K562 (cell line): Measurements from ENCODE around the gene MCM7. TPM values are rescaled to one million over a fixed set of nuclear protein-coding genes. Genes with fewer than 3 reads are reported as not detected.

Experiments
- CBFA2T2 ChIP-seq: fragments of 450-650 bp; conservative IDR thresholded peaks from 2 replicates; pipeline ENCODE4 v1.6.1; 2017; ENCODE audit warnings: mild to moderate bottlenecking
- HEY1 ChIP-seq: fragments of 250-450 bp; sonication (Bioruptor Pico); IDR thresholded peaks from 2 replicates; pipeline ENCODE4 v1.5.0; 2020; ENCODE audit warnings: mild to moderate bottlenecking, moderate library complexity, borderline replicate concordance
- IFI16 ChIP-seq: fragments of 250-450 bp; sonication (Bioruptor Pico); IDR thresholded peaks from 2 replicates; pipeline ENCODE4 v2.1.2; 2022; ENCODE audit warnings: mild to moderate bottlenecking, inconsistent platforms
- KAT7 ChIP-seq: sonication (generic); formaldehyde crosslinking; IDR thresholded peaks from 2 replicates; pipeline ENCODE4 v1.8.0; 2022; ENCODE audit warnings: missing genetic modification reagents, mild to moderate bottlenecking, borderline replicate concordance
- KLF1 ChIP-seq: fragments of 450-650 bp; IDR thresholded peaks from 2 replicates; pipeline ENCODE4 v1.6.1; 2016; ENCODE audit warnings: missing genetic modification characterization, missing compliant biosample characterization
- MCM2 ChIP-seq: fragments of 450-650 bp; IDR thresholded peaks from 2 replicates; pipeline ENCODE4 v1.6.1; 2017; ENCODE audit warnings: low read depth, mild to moderate bottlenecking
- SAP30 ChIP-seq: fragments of 200-600 bp; sonication (generic); IDR thresholded peaks from 2 replicates; pipeline ENCODE4 v1.6.1; 2012; ENCODE audit warnings: borderline replicate concordance, low read depth, mild to moderate bottlenecking, moderate library complexity, low read length, control low read depth, inconsistent platforms; ENCODE audit not compliant: insufficient read depth, poor library complexity, severe bottlenecking
- SIN3A ChIP-seq, 2 experiments: fragments of 150-350 bp in 1 of 2; IDR thresholded peaks; 2 replicates each; pipeline ENCODE4 v1.6.1; 2011 to 2016; ENCODE audit warnings: borderline replicate concordance in 2 of 2, low read depth in 2 of 2, low read length in 2 of 2, mild to moderate bottlenecking in 2 of 2, moderate library complexity in 2 of 2; ENCODE audit not compliant: control insufficient read depth in 1 of 2
- ZBTB1 ChIP-seq: sonication (generic); formaldehyde crosslinking; IDR thresholded peaks from 2 replicates; pipeline ENCODE4 v1.8.1; 2023; ENCODE audit warnings: missing genetic modification reagents, low read depth, mild to moderate bottlenecking, borderline replicate concordance
- ZNF282 ChIP-seq: sonication (generic); formaldehyde crosslinking; IDR thresholded peaks from 2 replicates; pipeline ENCODE4 v1.8.1; 2023; ENCODE audit warnings: missing genetic modification reagents
- ZNF584 ChIP-seq: fragments of 200-800 bp; sonication (Bioruptor generic); IDR thresholded peaks from 2 replicates; pipeline ENCODE4 v1.6.1; 2016; ENCODE audit warnings: low read depth, mild to moderate bottlenecking, missing genetic modification characterization, missing compliant biosample characterization
- polyA plus RNA-seq, 8 experiments: library from polyadenylated mRNA; depleted of rRNA in 4 of 8; stranded (reverse) in 5 of 8; unstranded in 3 of 8; fragments of >200 nt; fragmentation: Nextera tagmentation in 2 of 8; fragmentation: Illumina TruSeq in 1 of 8; extraction: Ambion mirVana in 2 of 8; extraction: Trizol in 1 of 8; gene quantifications; 2 replicates each; pipeline versions ENCODE4 v1.2.1 to v1.2.3, GENCODE V29; 2011 to 2014; ENCODE audit warnings: inconsistent platforms in 1 of 8, missing spikeins in 1 of 8
- total RNA-seq, 7 experiments: library from RNA; depleted of rRNA in 6 of 7; stranded (reverse); fragments of >200 nt in 6 of 7; fragmentation: Illumina TruSeq in 2 of 7; extraction: Trizol in 2 of 7; gene quantifications; 2 replicates each; pipeline versions ENCODE4 v1.2.1 to v1.2.3, GENCODE V29; 2011 to 2021; ENCODE audit warnings: low replicate concordance in 1 of 7
- TF ChIP-seq, protein P1 (sequence below), 2 experiments: fragments of 450-650 bp in 1 of 2; sonication (generic) in 1 of 2; formaldehyde crosslinking; conservative IDR thresholded peaks; 2 replicates each; pipeline versions ENCODE4 v1.4.0 to v1.8.1; 2020 to 2022; ENCODE audit warnings: mild to moderate bottlenecking in 1 of 2, missing genetic modification reagents in 1 of 2

MCM7 gene
- total and polyA plus RNA-seq, 9 of the 15 experiments (the other 6 are each of a cell fraction or from before 2014, with no cell fraction given), result 329 to 856 (median 437) TPM

GRCh38 chr7:100080907-100081534, 20.2 kb downstream of the MCM7 start (continued):
- TF ChIP-seq SIN3A (IDR thresholded peaks at IDR 0.05; ENCODE audit: borderline replicate concordance in 2 of 2, control insufficient read depth in 1 of 2, low read depth in 2 of 2, low read length in 2 of 2) (0 out of 4 replicates have a peak, but pooled peaks of 1 of the 2 experiments have one; percentile 11), KLF1 (tag) (0 out of 2 replicates have a peak, but pooled peaks have one; percentile 15), HEY1 (CRISPR knock-in tag) (no peak), IFI16 (CRISPR knock-in tag) (no peak), ZBTB1 (CRISPR knock-in tag) (0 out of 2 replicates have a peak, but pooled peaks have one; percentile 56), ZNF282 (CRISPR knock-in tag) (0 out of 2 replicates have a peak, but pooled peaks have one; percentile 35), KAT7 (CRISPR knock-in tag) (peak; percentile 18; the same call in 1 of the 2 replicates), ZNF584 (0 out of 2 replicates have a peak, but pooled peaks have one; percentile 25), CBFA2T2 (no peak), SAP30 (peak; percentile 60), MCM2 (no peak)
- TF ChIP-seq, protein P1, sequence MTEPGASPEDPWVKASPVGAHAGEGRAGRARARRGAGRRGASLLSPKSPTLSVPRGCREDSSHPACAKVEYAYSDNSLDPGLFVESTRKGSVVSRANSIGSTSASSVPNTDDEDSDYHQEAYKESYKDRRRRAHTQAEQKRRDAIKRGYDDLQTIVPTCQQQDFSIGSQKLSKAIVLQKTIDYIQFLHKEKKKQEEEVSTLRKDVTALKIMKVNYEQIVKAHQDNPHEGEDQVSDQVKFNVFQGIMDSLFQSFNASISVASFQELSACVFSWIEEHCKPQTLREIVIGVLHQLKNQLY (CRISPR knock-in tag; conservative IDR thresholded peaks at IDR 0.05), result 0 out of 4 replicates have a peak, but pooled peaks of 1 of the 2 experiments have one; percentile 6
